GM23338 (cell line): ENCODE results near the gene IDNK. TPM values are rescaled to one million over a fixed set of nuclear protein-coding genes. Genes with fewer than 3 reads are reported as not detected.

Experiments used
- ATAC-seq: fragments of 200-7000 bp; cut with Tn5 transposase; 3 replicates; pipeline ENCODE4 v1.9.1; 2020
- DNase-seq: peaks from one replicate; pipeline ENCODE4 v3.0.0-alpha.2; 2015; ENCODE audit warnings: low spot score
- H2AFZ ChIP-seq: fragments of 200-600 bp; sonication (generic); 2 replicates; pipeline ENCODE4 v1.8.0; 2016; ENCODE audit warnings: antibody characterized with exemption, mild to moderate bottlenecking, moderate library complexity
- H3F3A ChIP-seq: fragments of 200-600 bp; sonication (generic); replicated peaks from 2 replicates; pipeline ENCODE4 v1.8.0; 2017; ENCODE audit warnings: antibody characterized with exemption, mixed run types, low read depth
- H3K27ac ChIP-seq: fragments of 200-600 bp; sonication (generic); 2 replicates; pipeline ENCODE4 v1.6.1; 2016; ENCODE audit warnings: low read depth
- H3K27me3 ChIP-seq: fragments of 200-600 bp; sonication (generic); 2 replicates; pipeline ENCODE4 v1.8.0; 2016; ENCODE audit warnings: mild to moderate bottlenecking, mixed run types, moderate library complexity; ENCODE audit not compliant: insufficient read depth
- H3K36me3 ChIP-seq: fragments of 200-600 bp; sonication (generic); 2 replicates; pipeline ENCODE4 v1.8.0; 2016; ENCODE audit warnings: mild to moderate bottlenecking; ENCODE audit not compliant: insufficient read depth
- H3K4me1 ChIP-seq: fragments of 200-600 bp; sonication (generic); 2 replicates; pipeline ENCODE4 v1.8.0; 2016; ENCODE audit warnings: mild to moderate bottlenecking, moderate library complexity; ENCODE audit not compliant: insufficient read depth
- H3K4me2 ChIP-seq: fragments of 200-600 bp; sonication (generic); 2 replicates; pipeline ENCODE4 v1.7.1; 2017; ENCODE audit warnings: mixed run types
- H3K4me3 ChIP-seq: fragments of 200-600 bp; sonication (generic); 2 replicates; pipeline ENCODE4 v1.6.1; 2016; ENCODE audit warnings: mixed run types
- H3K79me2 ChIP-seq: fragments of 200-600 bp; sonication (generic); replicated peaks from 2 replicates; pipeline ENCODE4 v1.8.0; 2017; ENCODE audit warnings: mild to moderate bottlenecking; ENCODE audit not compliant: insufficient read depth
- H3K9me2 ChIP-seq: fragments of 200-600 bp; sonication (generic); 2 replicates; pipeline ENCODE4 v1.8.0; 2017; ENCODE audit not compliant: insufficient read depth
- H4K20me1 ChIP-seq: fragments of 200-600 bp; sonication (generic); replicated peaks from 2 replicates; pipeline ENCODE4 v1.8.0; 2017; ENCODE audit warnings: mild to moderate bottlenecking; ENCODE audit not compliant: insufficient read depth
- H3K27ac Mint-ChIP-seq: 2 replicates; pipeline ENCODE4 v1.8.0; 2020; ENCODE audit warnings: inconsistent platforms, mild to moderate bottlenecking, moderate library complexity, mixed read lengths
- H3K27me3 Mint-ChIP-seq: 3 replicates; pipeline ENCODE4 v1.8.0; 2022; ENCODE audit warnings: low read depth, mild to moderate bottlenecking, moderate library complexity, mixed read lengths, inconsistent platforms; ENCODE audit not compliant: insufficient read depth, poor library complexity
- H3K36me3 Mint-ChIP-seq: 3 replicates; pipeline ENCODE4 v1.8.0; 2021; ENCODE audit warnings: low read depth, mild to moderate bottlenecking, inconsistent platforms, moderate library complexity, mixed read lengths
- H3K4me1 Mint-ChIP-seq: 3 replicates; pipeline ENCODE4 v1.8.0; 2020; ENCODE audit warnings: mild to moderate bottlenecking, inconsistent platforms, mixed read lengths
- H3K4me3 Mint-ChIP-seq: 3 replicates; pipeline ENCODE4 v1.8.0; 2021; ENCODE audit warnings: moderate library complexity, mild to moderate bottlenecking, inconsistent platforms, mixed read lengths
- H3K9me3 Mint-ChIP-seq: 3 replicates; pipeline ENCODE4 v1.8.0; 2020; ENCODE audit warnings: moderate library complexity, mild to moderate bottlenecking, inconsistent platforms, mixed read lengths
- EZH2 ChIP-seq: fragments of 200-600 bp; sonication (generic); IDR thresholded peaks from one replicate; pipeline ENCODE4 v1.8.0; 2017; ENCODE audit warnings: antibody characterized with exemption, mild to moderate bottlenecking, low read depth; ENCODE audit not compliant: unreplicated experiment
- EZH2phosphoT487 ChIP-seq: fragments of 200-600 bp; sonication (generic); IDR thresholded peaks from one replicate; pipeline ENCODE4 v1.8.1; 2018; ENCODE audit warnings: antibody characterized with exemption; ENCODE audit not compliant: unreplicated experiment
- NANOG ChIP-seq: IDR thresholded peaks from 2 replicates; pipeline ENCODE4 v1.6.1; 2016; ENCODE audit warnings: antibody characterized with exemption, borderline replicate concordance
- POLR2AphosphoS5 ChIP-seq: IDR thresholded peaks from 2 replicates; pipeline ENCODE4 v1.6.1; 2016; ENCODE audit warnings: antibody characterized with exemption, low read depth
- ZNF114 ChIP-seq: fragments of 250-450 bp; sonication (Bioruptor Pico); IDR thresholded peaks from 2 replicates; pipeline ENCODE4 v1.5.0; 2020; ENCODE audit warnings: mild to moderate bottlenecking, moderate library complexity
- ZNF331 ChIP-seq: fragments of 250-450 bp; sonication (Bioruptor Pico); IDR thresholded peaks from 2 replicates; pipeline ENCODE4 v1.5.0; 2020; ENCODE audit warnings: low read depth, mild to moderate bottlenecking, moderate library complexity
- polyA plus RNA-seq: library from polyadenylated mRNA; unstranded; fragments of >200 nt; fragmentation: Nextera tagmentation; extraction: Ambion mirVana; gene quantifications from 2 replicates; pipeline ENCODE4 v1.2.1, GENCODE V29; 2016
- total RNA-seq: library from RNA; depleted of rRNA; stranded (reverse); fragments of >200 nt; shearing (Covaris generic); gene quantifications from 2 replicates; pipeline ENCODE4 v1.2.3, GENCODE V29; 2014
- TF ChIP-seq, protein P1 (sequence below), 2 experiments: fragments of 200-600 bp in 1 of 2; sonication (generic) in 1 of 2; conservative IDR thresholded peaks; 2 replicates each; pipeline versions ENCODE4 v1.5.1 to v1.6.1; 2016 to 2017; ENCODE audit warnings: antibody characterized with exemption in 2 of 2, low read depth in 2 of 2, mild to moderate bottlenecking in 2 of 2, moderate library complexity in 1 of 2
- TF ChIP-seq, protein P2 (sequence below): IDR thresholded peaks from one replicate; pipeline ENCODE4 v1.6.1; 2018; ENCODE audit warnings: antibody characterized with exemption; ENCODE audit not compliant: unreplicated experiment
- TF ChIP-seq, protein P3 (sequence below): fragments of 250-450 bp; sonication (Bioruptor Pico); IDR thresholded peaks from 2 replicates; pipeline ENCODE4 v1.5.0; 2020; ENCODE audit warnings: mild to moderate bottlenecking, moderate library complexity
- TF ChIP-seq, protein P4 (sequence below): IDR thresholded peaks from 2 replicates; pipeline ENCODE4 v1.6.1; 2016; ENCODE audit warnings: antibody characterized with exemption

The IDNK gene
- total and polyA plus RNA-seq, 2 experiments from 2014 or later, result 0.21 to 0.94 TPM

DNA sequence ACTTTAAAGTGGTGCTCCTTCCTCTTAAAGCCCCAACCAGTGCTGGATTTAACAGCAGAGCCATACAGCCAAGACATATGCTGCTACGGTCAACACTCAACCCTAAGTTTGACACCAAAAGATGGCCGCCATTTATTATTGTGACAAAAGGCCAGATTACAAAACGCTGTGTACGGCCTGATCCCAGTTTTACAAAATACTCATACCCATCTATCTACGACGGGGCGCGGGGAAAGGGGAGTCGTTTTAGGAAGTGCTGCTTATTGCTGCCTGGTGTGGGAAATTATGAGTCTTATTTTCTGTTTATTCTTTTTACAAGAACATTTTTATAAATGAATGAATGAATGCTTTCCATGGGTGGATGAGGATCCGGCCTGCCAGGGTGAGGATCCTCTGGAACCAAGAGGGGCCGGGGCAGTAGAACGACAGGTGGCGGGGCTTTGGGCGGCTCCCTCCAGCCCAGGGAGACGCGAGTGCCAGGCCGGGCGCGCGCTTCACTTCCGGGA lies 457 bp upstream of the IDNK start:
- DNase-seq, result peak; percentile 24
- H3K4me3 Mint-ChIP-seq, result peak overlapping the region; percentile 74
- peak overlapping the region; percentile 85 for H3K4me2 ChIP-seq

More for the DNA sequence above, 457 bp upstream of the IDNK start:
- no peaks in the 10 kb centered on the region for H4K20me1 ChIP-seq
- H3K9me3 Mint-ChIP-seq, result no peaks in the 10 kb centered on the region
- no peaks in the 10 kb centered on the region for H3K36me3 Mint-ChIP-seq
- H3K36me3 ChIP-seq, result no peaks in the 10 kb centered on the region
- H3K4me1 Mint-ChIP-seq, result peaks cover 17% of the 10 kb centered on the region
- peaks cover 13% of the 10 kb centered on the region; the same call in 1 of the 2 replicates for H3K4me1 ChIP-seq
- peaks cover 6% of the 10 kb centered on the region for H3K27me3 Mint-ChIP-seq
- H3K27ac ChIP-seq, result no peak overlapping the region
- H3K27me3 ChIP-seq, result no peaks in the 10 kb centered on the region
- TF ChIP-seq ZNF114 (CRISPR knock-in tag) (no peak), ZNF331 (no peak), NANOG (no peak), EZH2 (no peak), POLR2AphosphoS5 (no peak), EZH2phosphoT487 (no peak)
- TF ChIP-seq, protein P1, sequence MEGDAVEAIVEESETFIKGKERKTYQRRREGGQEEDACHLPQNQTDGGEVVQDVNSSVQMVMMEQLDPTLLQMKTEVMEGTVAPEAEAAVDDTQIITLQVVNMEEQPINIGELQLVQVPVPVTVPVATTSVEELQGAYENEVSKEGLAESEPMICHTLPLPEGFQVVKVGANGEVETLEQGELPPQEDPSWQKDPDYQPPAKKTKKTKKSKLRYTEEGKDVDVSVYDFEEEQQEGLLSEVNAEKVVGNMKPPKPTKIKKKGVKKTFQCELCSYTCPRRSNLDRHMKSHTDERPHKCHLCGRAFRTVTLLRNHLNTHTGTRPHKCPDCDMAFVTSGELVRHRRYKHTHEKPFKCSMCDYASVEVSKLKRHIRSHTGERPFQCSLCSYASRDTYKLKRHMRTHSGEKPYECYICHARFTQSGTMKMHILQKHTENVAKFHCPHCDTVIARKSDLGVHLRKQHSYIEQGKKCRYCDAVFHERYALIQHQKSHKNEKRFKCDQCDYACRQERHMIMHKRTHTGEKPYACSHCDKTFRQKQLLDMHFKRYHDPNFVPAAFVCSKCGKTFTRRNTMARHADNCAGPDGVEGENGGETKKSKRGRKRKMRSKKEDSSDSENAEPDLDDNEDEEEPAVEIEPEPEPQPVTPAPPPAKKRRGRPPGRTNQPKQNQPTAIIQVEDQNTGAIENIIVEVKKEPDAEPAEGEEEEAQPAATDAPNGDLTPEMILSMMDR (conservative IDR thresholded peaks at IDR 0.05; ENCODE audit: low read depth in 2 of 2), result no peak
- TF ChIP-seq, protein P2, sequence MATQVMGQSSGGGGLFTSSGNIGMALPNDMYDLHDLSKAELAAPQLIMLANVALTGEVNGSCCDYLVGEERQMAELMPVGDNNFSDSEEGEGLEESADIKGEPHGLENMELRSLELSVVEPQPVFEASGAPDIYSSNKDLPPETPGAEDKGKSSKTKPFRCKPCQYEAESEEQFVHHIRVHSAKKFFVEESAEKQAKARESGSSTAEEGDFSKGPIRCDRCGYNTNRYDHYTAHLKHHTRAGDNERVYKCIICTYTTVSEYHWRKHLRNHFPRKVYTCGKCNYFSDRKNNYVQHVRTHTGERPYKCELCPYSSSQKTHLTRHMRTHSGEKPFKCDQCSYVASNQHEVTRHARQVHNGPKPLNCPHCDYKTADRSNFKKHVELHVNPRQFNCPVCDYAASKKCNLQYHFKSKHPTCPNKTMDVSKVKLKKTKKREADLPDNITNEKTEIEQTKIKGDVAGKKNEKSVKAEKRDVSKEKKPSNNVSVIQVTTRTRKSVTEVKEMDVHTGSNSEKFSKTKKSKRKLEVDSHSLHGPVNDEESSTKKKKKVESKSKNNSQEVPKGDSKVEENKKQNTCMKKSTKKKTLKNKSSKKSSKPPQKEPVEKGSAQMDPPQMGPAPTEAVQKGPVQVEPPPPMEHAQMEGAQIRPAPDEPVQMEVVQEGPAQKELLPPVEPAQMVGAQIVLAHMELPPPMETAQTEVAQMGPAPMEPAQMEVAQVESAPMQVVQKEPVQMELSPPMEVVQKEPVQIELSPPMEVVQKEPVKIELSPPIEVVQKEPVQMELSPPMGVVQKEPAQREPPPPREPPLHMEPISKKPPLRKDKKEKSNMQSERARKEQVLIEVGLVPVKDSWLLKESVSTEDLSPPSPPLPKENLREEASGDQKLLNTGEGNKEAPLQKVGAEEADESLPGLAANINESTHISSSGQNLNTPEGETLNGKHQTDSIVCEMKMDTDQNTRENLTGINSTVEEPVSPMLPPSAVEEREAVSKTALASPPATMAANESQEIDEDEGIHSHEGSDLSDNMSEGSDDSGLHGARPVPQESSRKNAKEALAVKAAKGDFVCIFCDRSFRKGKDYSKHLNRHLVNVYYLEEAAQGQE, result no peak
- TF ChIP-seq, protein P3, sequence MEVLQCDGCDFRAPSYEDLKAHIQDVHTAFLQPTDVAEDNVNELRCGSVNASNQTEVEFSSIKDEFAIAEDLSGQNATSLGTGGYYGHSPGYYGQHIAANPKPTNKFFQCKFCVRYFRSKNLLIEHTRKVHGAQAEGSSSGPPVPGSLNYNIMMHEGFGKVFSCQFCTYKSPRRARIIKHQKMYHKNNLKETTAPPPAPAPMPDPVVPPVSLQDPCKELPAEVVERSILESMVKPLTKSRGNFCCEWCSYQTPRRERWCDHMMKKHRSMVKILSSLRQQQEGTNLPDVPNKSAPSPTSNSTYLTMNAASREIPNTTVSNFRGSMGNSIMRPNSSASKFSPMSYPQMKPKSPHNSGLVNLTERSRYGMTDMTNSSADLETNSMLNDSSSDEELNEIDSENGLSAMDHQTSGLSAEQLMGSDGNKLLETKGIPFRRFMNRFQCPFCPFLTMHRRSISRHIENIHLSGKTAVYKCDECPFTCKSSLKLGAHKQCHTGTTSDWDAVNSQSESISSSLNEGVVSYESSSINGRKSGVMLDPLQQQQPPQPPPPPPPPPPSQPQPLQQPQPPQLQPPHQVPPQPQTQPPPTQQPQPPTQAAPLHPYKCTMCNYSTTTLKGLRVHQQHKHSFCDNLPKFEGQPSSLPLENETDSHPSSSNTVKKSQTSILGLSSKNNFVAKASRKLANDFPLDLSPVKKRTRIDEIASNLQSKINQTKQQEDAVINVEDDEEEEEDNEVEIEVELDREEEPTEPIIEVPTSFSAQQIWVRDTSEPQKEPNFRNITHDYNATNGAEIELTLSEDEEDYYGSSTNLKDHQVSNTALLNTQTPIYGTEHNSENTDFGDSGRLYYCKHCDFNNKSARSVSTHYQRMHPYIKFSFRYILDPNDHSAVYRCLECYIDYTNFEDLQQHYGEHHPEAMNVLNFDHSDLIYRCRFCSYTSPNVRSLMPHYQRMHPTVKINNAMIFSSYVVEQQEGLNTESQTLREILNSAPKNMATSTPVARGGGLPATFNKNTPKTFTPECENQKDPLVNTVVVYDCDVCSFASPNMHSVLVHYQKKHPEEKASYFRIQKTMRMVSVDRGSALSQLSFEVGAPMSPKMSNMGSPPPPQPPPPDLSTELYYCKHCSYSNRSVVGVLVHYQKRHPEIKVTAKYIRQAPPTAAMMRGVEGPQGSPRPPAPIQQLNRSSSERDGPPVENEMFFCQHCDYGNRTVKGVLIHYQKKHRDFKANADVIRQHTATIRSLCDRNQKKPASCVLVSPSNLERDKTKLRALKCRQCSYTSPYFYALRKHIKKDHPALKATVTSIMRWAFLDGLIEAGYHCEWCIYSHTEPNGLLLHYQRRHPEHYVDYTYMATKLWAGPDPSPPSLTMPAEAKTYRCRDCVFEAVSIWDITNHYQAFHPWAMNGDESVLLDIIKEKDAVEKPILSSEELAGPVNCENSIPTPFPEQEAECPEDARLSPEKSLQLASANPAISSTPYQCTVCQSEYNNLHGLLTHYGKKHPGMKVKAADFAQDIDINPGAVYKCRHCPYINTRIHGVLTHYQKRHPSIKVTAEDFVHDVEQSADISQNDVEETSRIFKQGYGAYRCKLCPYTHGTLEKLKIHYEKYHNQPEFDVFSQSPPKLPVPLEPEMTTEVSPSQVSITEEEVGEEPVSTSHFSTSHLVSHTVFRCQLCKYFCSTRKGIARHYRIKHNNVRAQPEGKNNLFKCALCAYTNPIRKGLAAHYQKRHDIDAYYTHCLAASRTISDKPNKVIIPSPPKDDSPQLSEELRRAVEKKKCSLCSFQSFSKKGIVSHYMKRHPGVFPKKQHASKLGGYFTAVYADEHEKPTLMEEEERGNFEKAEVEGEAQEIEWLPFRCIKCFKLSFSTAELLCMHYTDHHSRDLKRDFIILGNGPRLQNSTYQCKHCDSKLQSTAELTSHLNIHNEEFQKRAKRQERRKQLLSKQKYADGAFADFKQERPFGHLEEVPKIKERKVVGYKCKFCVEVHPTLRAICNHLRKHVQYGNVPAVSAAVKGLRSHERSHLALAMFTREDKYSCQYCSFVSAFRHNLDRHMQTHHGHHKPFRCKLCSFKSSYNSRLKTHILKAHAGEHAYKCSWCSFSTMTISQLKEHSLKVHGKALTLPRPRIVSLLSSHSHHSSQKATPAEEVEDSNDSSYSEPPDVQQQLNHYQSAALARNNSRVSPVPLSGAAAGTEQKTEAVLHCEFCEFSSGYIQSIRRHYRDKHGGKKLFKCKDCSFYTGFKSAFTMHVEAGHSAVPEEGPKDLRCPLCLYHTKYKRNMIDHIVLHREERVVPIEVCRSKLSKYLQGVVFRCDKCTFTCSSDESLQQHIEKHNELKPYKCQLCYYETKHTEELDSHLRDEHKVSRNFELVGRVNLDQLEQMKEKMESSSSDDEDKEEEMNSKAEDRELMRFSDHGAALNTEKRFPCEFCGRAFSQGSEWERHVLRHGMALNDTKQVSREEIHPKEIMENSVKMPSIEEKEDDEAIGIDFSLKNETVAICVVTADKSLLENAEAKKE (CRISPR knock-in tag), result no peak
- TF ChIP-seq, protein P4, sequence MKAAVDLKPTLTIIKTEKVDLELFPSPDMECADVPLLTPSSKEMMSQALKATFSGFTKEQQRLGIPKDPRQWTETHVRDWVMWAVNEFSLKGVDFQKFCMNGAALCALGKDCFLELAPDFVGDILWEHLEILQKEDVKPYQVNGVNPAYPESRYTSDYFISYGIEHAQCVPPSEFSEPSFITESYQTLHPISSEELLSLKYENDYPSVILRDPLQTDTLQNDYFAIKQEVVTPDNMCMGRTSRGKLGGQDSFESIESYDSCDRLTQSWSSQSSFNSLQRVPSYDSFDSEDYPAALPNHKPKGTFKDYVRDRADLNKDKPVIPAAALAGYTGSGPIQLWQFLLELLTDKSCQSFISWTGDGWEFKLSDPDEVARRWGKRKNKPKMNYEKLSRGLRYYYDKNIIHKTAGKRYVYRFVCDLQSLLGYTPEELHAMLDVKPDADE, result no peak
- H2AFZ ChIP-seq, result peak overlapping the region; percentile 87
- 0 out of 2 replicates have a peak overlapping the region, but pooled peaks have one; percentile 41 for H3K27ac Mint-ChIP-seq
- H3F3A ChIP-seq, result no peaks in the 10 kb centered on the region
- no peaks in the 10 kb centered on the region for H3K79me2 ChIP-seq
- peak overlapping the region; percentile 86 for H3K4me3 ChIP-seq
- ATAC-seq, result no peak; the same call in 2 of the 3 replicates
- no peaks in the 10 kb centered on the region for H3K9me2 ChIP-seq
